HEK293 (cell line): ENCODE measurements around the gene DLEC1.

ENCODE experiments used
- BCL11A ChIP-seq: fragments of 450-650 bp; formaldehyde crosslinking; IDR thresholded peaks from 2 replicates; pipeline ENCODE4 v1.5.1; 2016; ENCODE audit warnings: low read depth, missing biosample characterization, missing genetic modification characterization
- KLF1 ChIP-seq: fragments of 450-650 bp; formaldehyde crosslinking; IDR thresholded peaks from 2 replicates; pipeline ENCODE4 v1.5.1; 2016; ENCODE audit warnings: missing biosample characterization, missing genetic modification characterization
- PRDM4 ChIP-seq: fragments of 450-650 bp; formaldehyde crosslinking; IDR thresholded peaks from 2 replicates; pipeline ENCODE4 v1.5.1; 2017; ENCODE audit warnings: missing biosample characterization, missing genetic modification characterization
- RBAK ChIP-seq: fragments of 450-650 bp; formaldehyde crosslinking; IDR thresholded peaks from 2 replicates; pipeline ENCODE4 v1.5.1; 2016; ENCODE audit warnings: missing biosample characterization, missing genetic modification characterization
- SETDB1 ChIP-seq: IDR thresholded peaks from one replicate; pipeline ENCODE4 v1.6.1; 2017; ENCODE audit warnings: mild to moderate bottlenecking, low read length, moderate library complexity, mixed read lengths; ENCODE audit not compliant: insufficient read length
- ZBTB44 ChIP-seq: fragments of 450-650 bp; IDR thresholded peaks from 2 replicates; pipeline ENCODE4 v1.5.1; 2018; ENCODE audit warnings: missing biosample characterization, mild to moderate bottlenecking, missing genetic modification characterization
- ZBTB48 ChIP-seq: fragments of 450-650 bp; formaldehyde crosslinking; IDR thresholded peaks from 2 replicates; pipeline ENCODE4 v1.5.1; 2016; ENCODE audit warnings: missing biosample characterization, missing genetic modification characterization
- ZBTB6 ChIP-seq: fragments of 450-650 bp; formaldehyde crosslinking; IDR thresholded peaks from 2 replicates; pipeline ENCODE4 v1.5.1; 2017; ENCODE audit warnings: missing biosample characterization, missing genetic modification characterization
- ZBTB7A ChIP-seq: fragments of 450-650 bp; formaldehyde crosslinking; IDR thresholded peaks from 2 replicates; pipeline ENCODE4 v1.5.1; 2016; ENCODE audit warnings: low read depth, missing biosample characterization, missing genetic modification characterization
- ZNF121 ChIP-seq: fragments of 450-650 bp; formaldehyde crosslinking; IDR thresholded peaks from 2 replicates; pipeline ENCODE4 v1.5.1; 2016; ENCODE audit warnings: missing biosample characterization, missing genetic modification characterization
- ZNF19 ChIP-seq: fragments of 450-650 bp; formaldehyde crosslinking; IDR thresholded peaks from 2 replicates; pipeline ENCODE4; 2016; ENCODE audit warnings: missing biosample characterization, missing genetic modification characterization, low read depth
- ZNF2 ChIP-seq: fragments of 450-650 bp; formaldehyde crosslinking; IDR thresholded peaks from 2 replicates; pipeline ENCODE4 v1.5.1; 2016; ENCODE audit warnings: missing biosample characterization, missing genetic modification characterization
- ZNF37A ChIP-seq: fragments of 450-650 bp; IDR thresholded peaks from 2 replicates; pipeline ENCODE4 v1.5.1; 2018; ENCODE audit warnings: missing biosample characterization, missing genetic modification characterization
- ZNF391 ChIP-seq: fragments of 450-650 bp; formaldehyde crosslinking; IDR thresholded peaks from 2 replicates; pipeline ENCODE4 v1.5.1; 2016; ENCODE audit warnings: low read depth, missing biosample characterization, missing genetic modification characterization, borderline replicate concordance
- ZNF560 ChIP-seq: fragments of 450-650 bp; formaldehyde crosslinking; IDR thresholded peaks from 2 replicates; pipeline ENCODE4 v1.5.1; 2017; ENCODE audit warnings: missing biosample characterization, missing genetic modification characterization, borderline replicate concordance
- ZNF623 ChIP-seq: fragments of 450-650 bp; formaldehyde crosslinking; IDR thresholded peaks from 2 replicates; pipeline ENCODE4 v1.5.1; 2016; ENCODE audit warnings: missing biosample characterization, missing genetic modification characterization
- ZNF658 ChIP-seq: fragments of 450-650 bp; formaldehyde crosslinking; IDR thresholded peaks from 2 replicates; pipeline ENCODE4; 2016; ENCODE audit warnings: missing biosample characterization, missing genetic modification characterization
- ZNF701 ChIP-seq: fragments of 450-650 bp; formaldehyde crosslinking; IDR thresholded peaks from 2 replicates; pipeline ENCODE4 v1.5.1; 2016; ENCODE audit warnings: missing biosample characterization, missing genetic modification characterization
- ZSCAN16 ChIP-seq: fragments of 450-650 bp; formaldehyde crosslinking; IDR thresholded peaks from 2 replicates; pipeline ENCODE4 v1.5.1; 2016; ENCODE audit warnings: missing biosample characterization, missing genetic modification characterization
- ZSCAN4 ChIP-seq: fragments of 450-650 bp; formaldehyde crosslinking; IDR thresholded peaks from 2 replicates; pipeline ENCODE4 v1.5.1; 2017; ENCODE audit warnings: missing biosample characterization, missing genetic modification characterization
- TF ChIP-seq, protein P1 (sequence below): fragments of 450-650 bp; formaldehyde crosslinking; IDR thresholded peaks from 2 replicates; pipeline ENCODE4 v1.5.1; 2016; ENCODE audit warnings: missing biosample characterization, missing genetic modification characterization
- TF ChIP-seq, protein P2 (sequence below): fragments of 450-650 bp; formaldehyde crosslinking; IDR thresholded peaks from 2 replicates; pipeline ENCODE4 v1.5.1; 2017; ENCODE audit warnings: missing biosample characterization, mild to moderate bottlenecking, missing genetic modification characterization, moderate library complexity
- TF ChIP-seq, protein P3 (sequence below): fragments of 450-650 bp; formaldehyde crosslinking; IDR thresholded peaks from 2 replicates; pipeline ENCODE4 v1.5.1; 2017; ENCODE audit warnings: missing biosample characterization, missing genetic modification characterization
- TF ChIP-seq, protein P4 (sequence below): fragments of 450-650 bp; formaldehyde crosslinking; IDR thresholded peaks from 2 replicates; pipeline ENCODE4 v1.5.1; 2016; ENCODE audit warnings: missing biosample characterization, missing genetic modification characterization
- TF ChIP-seq, protein P5 (sequence below): fragments of 450-650 bp; formaldehyde crosslinking; IDR thresholded peaks from 2 replicates; pipeline ENCODE4 v1.5.1; 2016; ENCODE audit warnings: missing biosample characterization, missing genetic modification characterization

The DLEC1 gene

DNA sequence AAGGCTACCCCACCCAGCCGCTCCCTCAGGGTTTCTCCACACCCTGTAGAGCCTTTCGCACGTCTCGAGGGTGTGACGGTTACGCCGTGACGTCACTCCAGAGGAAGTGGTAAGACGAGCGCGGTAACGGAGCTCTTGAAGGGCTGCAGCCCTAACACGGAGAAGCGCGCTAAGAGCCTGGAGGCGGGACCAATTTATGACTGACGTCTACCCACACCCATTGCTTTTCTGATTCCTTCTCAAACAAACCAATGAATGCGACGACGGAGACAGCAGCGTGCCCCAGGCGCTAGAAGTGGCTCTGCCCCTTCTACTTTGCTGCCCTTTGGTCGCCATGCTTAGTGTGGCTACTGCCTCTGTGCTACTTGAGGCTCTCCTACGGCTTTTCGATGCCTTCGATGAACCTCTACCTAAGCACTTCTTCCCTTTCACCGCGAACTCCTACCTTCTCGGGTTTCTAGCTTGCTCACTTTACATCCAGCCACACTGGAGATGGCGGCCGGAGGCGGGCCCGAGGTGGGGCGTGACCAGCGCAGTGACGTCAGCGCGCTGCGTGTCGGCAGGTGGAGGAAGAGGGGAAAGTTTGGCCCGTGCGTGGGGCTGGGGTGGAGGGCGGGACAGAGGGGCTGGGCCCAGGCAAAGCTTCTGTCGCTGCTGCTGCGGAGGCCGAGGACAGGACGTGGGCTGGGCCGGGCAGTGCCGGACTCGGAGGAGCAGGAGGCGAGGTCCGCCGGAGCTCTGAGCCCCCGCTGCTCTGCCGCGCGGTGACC lies 126.1 kb downstream of the DLEC1 start, which contains the start of gene OXSR1 (continued):
- TF ChIP-seq ZNF391 = no peak; the same call in none of the 2 replicates
- no peak for TF ChIP-seq PRDM4 (tag by site-specific recombination)
- peak; percentile 61; the same call in 1 of the 2 replicates for TF ChIP-seq ZNF2 (tag by site-specific recombination)
- TF ChIP-seq, protein P1, sequence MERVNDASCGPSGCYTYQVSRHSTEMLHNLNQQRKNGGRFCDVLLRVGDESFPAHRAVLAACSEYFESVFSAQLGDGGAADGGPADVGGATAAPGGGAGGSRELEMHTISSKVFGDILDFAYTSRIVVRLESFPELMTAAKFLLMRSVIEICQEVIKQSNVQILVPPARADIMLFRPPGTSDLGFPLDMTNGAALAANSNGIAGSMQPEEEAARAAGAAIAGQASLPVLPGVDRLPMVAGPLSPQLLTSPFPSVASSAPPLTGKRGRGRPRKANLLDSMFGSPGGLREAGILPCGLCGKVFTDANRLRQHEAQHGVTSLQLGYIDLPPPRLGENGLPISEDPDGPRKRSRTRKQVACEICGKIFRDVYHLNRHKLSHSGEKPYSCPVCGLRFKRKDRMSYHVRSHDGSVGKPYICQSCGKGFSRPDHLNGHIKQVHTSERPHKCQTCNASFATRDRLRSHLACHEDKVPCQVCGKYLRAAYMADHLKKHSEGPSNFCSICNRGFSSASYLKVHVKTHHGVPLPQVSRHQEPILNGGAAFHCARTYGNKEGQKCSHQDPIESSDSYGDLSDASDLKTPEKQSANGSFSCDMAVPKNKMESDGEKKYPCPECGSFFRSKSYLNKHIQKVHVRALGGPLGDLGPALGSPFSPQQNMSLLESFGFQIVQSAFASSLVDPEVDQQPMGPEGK = peak; percentile 72; the same call in 1 of the 2 replicates
- no peak for TF ChIP-seq ZBTB44
- no peak for TF ChIP-seq BCL11A (tag by site-specific recombination)
- TF ChIP-seq ZSCAN4 (tag by site-specific recombination) = no peak
- peak; percentile 87 for TF ChIP-seq KLF1 (tag by site-specific recombination)
- no peak for TF ChIP-seq ZSCAN16 (tag by site-specific recombination)
- TF ChIP-seq ZBTB48 = peak; percentile 53; the same call in 1 of the 2 replicates
- peak; percentile 93 for TF ChIP-seq ZNF121 (tag by site-specific recombination)
- TF ChIP-seq, protein P2, sequence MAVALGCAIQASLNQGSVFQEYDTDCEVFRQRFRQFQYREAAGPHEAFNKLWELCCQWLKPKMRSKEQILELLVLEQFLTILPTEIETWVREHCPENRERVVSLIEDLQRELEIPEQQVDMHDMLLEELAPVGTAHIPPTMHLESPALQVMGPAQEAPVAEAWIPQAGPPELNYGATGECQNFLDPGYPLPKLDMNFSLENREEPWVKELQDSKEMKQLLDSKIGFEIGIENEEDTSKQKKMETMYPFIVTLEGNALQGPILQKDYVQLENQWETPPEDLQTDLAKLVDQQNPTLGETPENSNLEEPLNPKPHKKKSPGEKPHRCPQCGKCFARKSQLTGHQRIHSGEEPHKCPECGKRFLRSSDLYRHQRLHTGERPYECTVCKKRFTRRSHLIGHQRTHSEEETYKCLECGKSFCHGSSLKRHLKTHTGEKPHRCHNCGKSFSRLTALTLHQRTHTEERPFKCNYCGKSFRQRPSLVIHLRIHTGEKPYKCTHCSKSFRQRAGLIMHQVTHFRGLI (tag by site-specific recombination) = no peak
- TF ChIP-seq ZNF701 (tag by site-specific recombination) = no peak
- no peak for TF ChIP-seq RBAK (tag by site-specific recombination)
- no peak for TF ChIP-seq ZNF560
- no peak for TF ChIP-seq ZNF658 (tag by site-specific recombination)
- TF ChIP-seq, protein P3, sequence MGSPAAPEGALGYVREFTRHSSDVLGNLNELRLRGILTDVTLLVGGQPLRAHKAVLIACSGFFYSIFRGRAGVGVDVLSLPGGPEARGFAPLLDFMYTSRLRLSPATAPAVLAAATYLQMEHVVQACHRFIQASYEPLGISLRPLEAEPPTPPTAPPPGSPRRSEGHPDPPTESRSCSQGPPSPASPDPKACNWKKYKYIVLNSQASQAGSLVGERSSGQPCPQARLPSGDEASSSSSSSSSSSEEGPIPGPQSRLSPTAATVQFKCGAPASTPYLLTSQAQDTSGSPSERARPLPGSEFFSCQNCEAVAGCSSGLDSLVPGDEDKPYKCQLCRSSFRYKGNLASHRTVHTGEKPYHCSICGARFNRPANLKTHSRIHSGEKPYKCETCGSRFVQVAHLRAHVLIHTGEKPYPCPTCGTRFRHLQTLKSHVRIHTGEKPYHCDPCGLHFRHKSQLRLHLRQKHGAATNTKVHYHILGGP (tag by site-specific recombination) = no peak
- TF ChIP-seq ZNF37A (tag by site-specific recombination) = no peak
- no peak for TF ChIP-seq ZNF623 (tag by site-specific recombination)
- TF ChIP-seq, protein P4, sequence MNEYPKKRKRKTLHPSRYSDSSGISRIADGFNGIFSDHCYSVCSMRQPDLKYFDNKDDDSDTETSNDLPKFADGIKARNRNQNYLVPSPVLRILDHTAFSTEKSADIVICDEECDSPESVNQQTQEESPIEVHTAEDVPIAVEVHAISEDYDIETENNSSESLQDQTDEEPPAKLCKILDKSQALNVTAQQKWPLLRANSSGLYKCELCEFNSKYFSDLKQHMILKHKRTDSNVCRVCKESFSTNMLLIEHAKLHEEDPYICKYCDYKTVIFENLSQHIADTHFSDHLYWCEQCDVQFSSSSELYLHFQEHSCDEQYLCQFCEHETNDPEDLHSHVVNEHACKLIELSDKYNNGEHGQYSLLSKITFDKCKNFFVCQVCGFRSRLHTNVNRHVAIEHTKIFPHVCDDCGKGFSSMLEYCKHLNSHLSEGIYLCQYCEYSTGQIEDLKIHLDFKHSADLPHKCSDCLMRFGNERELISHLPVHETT = peak; percentile 70; the same call in 1 of the 2 replicates
- TF ChIP-seq, protein P5, sequence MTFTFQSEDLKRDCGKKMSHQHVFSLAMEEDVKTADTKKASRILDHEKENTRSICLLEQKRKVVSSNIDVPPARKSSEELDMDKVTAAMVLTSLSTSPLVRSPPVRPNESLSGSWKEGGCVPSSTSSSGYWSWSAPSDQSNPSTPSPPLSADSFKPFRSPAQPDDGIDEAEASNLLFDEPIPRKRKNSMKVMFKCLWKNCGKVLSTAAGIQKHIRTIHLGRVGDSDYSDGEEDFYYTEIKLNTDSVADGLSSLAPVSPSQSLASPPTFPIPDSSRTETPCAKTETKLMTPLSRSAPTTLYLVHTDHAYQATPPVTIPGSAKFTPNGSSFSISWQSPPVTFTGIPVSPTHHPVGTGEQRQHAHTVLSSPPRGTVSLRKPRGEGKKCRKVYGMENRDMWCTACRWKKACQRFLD (tag by site-specific recombination) = no peak
- TF ChIP-seq ZNF19 (tag by site-specific recombination) = no peak
- TF ChIP-seq ZBTB7A (tag by site-specific recombination) = no peak
- TF ChIP-seq SETDB1 = no peak
- no peak for TF ChIP-seq ZBTB6
